Panc1 (cell line): ENCODE data around the gene POLR3GL. TPM values are rescaled to one million over a fixed set of nuclear protein-coding genes. Genes with fewer than 3 reads are reported as not detected.

Source experiments
- ATAC-seq: fragments of 200-7000 bp; cut with Tn5 transposase; 2 replicates; pipeline ENCODE4 v1.9.1; 2020; ENCODE audit warnings: mild to moderate bottlenecking, moderate library complexity
- BruUV-seq: library from RNA; stranded (reverse); fragments of 400-500 nt; replicated peaks from 2 replicates; lab custom pipeline; 2021; lab: Mats Ljungman, UMichigan
- CTCF ChIA-PET: fragments of 300-600 bp; sonication (Branson Sonifier 250); formaldehyde crosslinking; loops from one replicate; lab custom pipeline; 2022; ENCODE audit warnings: antibody characterized with exemption; lab: Charles Lee
- POLR2A ChIA-PET: fragments of 300-600 bp; sonication (Branson Sonifier 250); formaldehyde crosslinking; loops from one replicate; lab custom pipeline; 2022; ENCODE audit warnings: antibody characterized with exemption; lab: Charles Lee
- DNase-seq: peaks from one replicate; pipeline ENCODE4 v3.0.0-alpha.2; 2010; ENCODE audit warnings: low read depth, low spot score
- H3K27ac ChIP-seq: 2 replicates; pipeline ENCODE4 v1.5.1; 2011; ENCODE audit warnings: mild to moderate bottlenecking, low read length, inconsistent platforms
- H3K27me3 ChIP-seq: fragments of 200-500 bp; sonication (Bioruptor generic); 2 replicates; pipeline ENCODE4 v1.6.0; 2014; ENCODE audit warnings: low read length, inconsistent platforms; ENCODE audit not compliant: control insufficient read depth, insufficient read depth
- H3K36me3 ChIP-seq: fragments of 200-500 bp; sonication (Bioruptor generic); 2 replicates; pipeline ENCODE4 v1.5.1; 2014; ENCODE audit warnings: inconsistent platforms, mild to moderate bottlenecking, low read length, moderate library complexity; ENCODE audit not compliant: control insufficient read depth, insufficient read depth
- H3K4me1 ChIP-seq: 2 replicates; pipeline ENCODE4 v1.5.1; 2011; ENCODE audit warnings: inconsistent platforms, mild to moderate bottlenecking, low read length, moderate library complexity; ENCODE audit not compliant: control insufficient read depth, insufficient read depth
- H3K4me3 ChIP-seq, 2 experiments: 2 replicates each; pipeline ENCODE4 v1.5.1; 2011 to 2012; ENCODE audit warnings: low read depth in 2 of 2, low read length in 2 of 2, mild to moderate bottlenecking in 2 of 2, inconsistent platforms in 1 of 2, moderate library complexity in 1 of 2
- H3K9me3 ChIP-seq: fragments of 200-500 bp; sonication (Bioruptor generic); 2 replicates; pipeline ENCODE4 v1.5.1; 2014; ENCODE audit warnings: low read depth, mild to moderate bottlenecking, inconsistent platforms, low read length, moderate library complexity; ENCODE audit not compliant: control insufficient read depth, insufficient read depth
- POLR2AphosphoS5 ChIP-seq: IDR thresholded peaks from 2 replicates; pipeline ENCODE4 v1.6.1; 2012; ENCODE audit warnings: mild to moderate bottlenecking, low read depth, low read length, moderate library complexity
- SIN3A ChIP-seq: IDR thresholded peaks from 2 replicates; pipeline ENCODE4 v1.6.1; 2012; ENCODE audit warnings: low read depth, mild to moderate bottlenecking, low read length, moderate library complexity, borderline replicate concordance; ENCODE audit not compliant: insufficient read depth
- TCF7L2 ChIP-seq: IDR thresholded peaks from 2 replicates; pipeline ENCODE4 v1.6.1; 2011; ENCODE audit warnings: mild to moderate bottlenecking, low read depth, low read length, inconsistent platforms
- in situ Hi-C: cut with HindIII; loops from 2 replicates; pipeline ENCODE4 v1.10.0; 2016; ENCODE audit warnings: low sequenced_read_pairs, low pct_unique_long_range_greater_than_20kb
- intact Hi-C: fragments of 100-400 bp; cut with micrococcal nuclease; formaldehyde crosslinking; loops from one replicate; pipeline ENCODE4 v1.10.0; 2022; ENCODE audit not compliant: unreplicated experiment
- total RNA-seq: library from RNA; stranded (reverse); gene quantifications from one replicate; pipeline ENCODE4 v1.2.1, GENCODE V29; 2021; ENCODE audit not compliant: unreplicated experiment
- TF ChIP-seq, protein P1 (sequence below), 2 experiments: IDR thresholded peaks; 2 replicates each; pipeline ENCODE4 v1.6.1; 2011 to 2012; ENCODE audit warnings: low read depth in 2 of 2, control low read depth in 1 of 2, low read length in 1 of 2, mild to moderate bottlenecking in 1 of 2, moderate library complexity in 1 of 2; ENCODE audit not compliant: insufficient read depth in 1 of 2
- TF ChIP-seq, protein P2 (sequence below): fragments of 450-650 bp; IDR thresholded peaks from 2 replicates; pipeline ENCODE4 v1.5.1; 2017; ENCODE audit warnings: mild to moderate bottlenecking

The POLR3GL gene
- total RNA-seq, 1 experiment from 2014 or later, result 14.9 TPM

DNA sequence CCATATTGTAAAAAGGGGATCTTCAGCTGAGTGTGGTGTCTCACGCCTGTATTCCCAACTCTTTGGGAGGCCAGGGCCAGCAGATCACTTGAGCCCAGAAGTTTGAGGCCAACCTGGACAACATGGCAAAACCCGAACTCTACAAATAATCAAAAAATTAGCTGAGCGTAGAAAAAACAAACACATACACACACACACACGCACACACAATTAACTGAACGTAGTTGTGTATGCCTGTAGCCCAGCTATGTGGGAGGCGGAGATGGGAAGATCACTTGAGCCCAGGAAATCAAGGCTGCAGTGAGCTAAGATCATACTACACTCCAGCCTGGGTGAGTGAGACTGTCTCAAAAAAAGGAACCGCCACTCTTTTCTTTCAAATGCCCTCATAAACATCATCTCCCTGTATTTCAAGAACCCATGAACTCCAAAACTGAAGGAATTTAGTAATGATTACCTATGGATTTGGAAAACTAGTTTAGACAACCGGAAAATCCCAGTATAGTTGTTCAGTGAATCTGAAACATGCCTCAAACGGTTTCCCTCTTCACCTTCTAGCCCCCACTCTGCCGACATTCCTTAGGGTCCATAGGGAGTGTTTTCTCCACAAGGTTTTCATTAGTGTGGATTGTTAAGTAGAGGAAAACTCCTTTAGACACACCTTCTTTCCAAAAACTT is 27.4 kb downstream of the POLR3GL start:
- in situ Hi-C loops (no loop called here), intact Hi-C loops (no loop called here)
- no peak overlapping the region for H3K4me3 ChIP-seq
- no peak for ATAC-seq
- H3K36me3 ChIP-seq, result peaks cover 2% of the 10 kb centered on the region; the same call in 1 of the 2 replicates
- TF ChIP-seq, protein P1, sequence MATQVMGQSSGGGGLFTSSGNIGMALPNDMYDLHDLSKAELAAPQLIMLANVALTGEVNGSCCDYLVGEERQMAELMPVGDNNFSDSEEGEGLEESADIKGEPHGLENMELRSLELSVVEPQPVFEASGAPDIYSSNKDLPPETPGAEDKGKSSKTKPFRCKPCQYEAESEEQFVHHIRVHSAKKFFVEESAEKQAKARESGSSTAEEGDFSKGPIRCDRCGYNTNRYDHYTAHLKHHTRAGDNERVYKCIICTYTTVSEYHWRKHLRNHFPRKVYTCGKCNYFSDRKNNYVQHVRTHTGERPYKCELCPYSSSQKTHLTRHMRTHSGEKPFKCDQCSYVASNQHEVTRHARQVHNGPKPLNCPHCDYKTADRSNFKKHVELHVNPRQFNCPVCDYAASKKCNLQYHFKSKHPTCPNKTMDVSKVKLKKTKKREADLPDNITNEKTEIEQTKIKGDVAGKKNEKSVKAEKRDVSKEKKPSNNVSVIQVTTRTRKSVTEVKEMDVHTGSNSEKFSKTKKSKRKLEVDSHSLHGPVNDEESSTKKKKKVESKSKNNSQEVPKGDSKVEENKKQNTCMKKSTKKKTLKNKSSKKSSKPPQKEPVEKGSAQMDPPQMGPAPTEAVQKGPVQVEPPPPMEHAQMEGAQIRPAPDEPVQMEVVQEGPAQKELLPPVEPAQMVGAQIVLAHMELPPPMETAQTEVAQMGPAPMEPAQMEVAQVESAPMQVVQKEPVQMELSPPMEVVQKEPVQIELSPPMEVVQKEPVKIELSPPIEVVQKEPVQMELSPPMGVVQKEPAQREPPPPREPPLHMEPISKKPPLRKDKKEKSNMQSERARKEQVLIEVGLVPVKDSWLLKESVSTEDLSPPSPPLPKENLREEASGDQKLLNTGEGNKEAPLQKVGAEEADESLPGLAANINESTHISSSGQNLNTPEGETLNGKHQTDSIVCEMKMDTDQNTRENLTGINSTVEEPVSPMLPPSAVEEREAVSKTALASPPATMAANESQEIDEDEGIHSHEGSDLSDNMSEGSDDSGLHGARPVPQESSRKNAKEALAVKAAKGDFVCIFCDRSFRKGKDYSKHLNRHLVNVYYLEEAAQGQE (IDR thresholded peaks at IDR 0.05; ENCODE audit: insufficient read depth in 1 of 2, low read depth in 2 of 2, low read length in 1 of 2), result no peak
- no peak for TF ChIP-seq TCF7L2
- no peak for TF ChIP-seq POLR2AphosphoS5
- TF ChIP-seq SIN3A, result no peak
- TF ChIP-seq, protein P2, sequence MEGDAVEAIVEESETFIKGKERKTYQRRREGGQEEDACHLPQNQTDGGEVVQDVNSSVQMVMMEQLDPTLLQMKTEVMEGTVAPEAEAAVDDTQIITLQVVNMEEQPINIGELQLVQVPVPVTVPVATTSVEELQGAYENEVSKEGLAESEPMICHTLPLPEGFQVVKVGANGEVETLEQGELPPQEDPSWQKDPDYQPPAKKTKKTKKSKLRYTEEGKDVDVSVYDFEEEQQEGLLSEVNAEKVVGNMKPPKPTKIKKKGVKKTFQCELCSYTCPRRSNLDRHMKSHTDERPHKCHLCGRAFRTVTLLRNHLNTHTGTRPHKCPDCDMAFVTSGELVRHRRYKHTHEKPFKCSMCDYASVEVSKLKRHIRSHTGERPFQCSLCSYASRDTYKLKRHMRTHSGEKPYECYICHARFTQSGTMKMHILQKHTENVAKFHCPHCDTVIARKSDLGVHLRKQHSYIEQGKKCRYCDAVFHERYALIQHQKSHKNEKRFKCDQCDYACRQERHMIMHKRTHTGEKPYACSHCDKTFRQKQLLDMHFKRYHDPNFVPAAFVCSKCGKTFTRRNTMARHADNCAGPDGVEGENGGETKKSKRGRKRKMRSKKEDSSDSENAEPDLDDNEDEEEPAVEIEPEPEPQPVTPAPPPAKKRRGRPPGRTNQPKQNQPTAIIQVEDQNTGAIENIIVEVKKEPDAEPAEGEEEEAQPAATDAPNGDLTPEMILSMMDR, result no peak
- CTCF ChIA-PET, result no interaction called here
- H3K9me3 ChIP-seq, result no peaks in the 10 kb centered on the region
- H3K27ac ChIP-seq, result no peak overlapping the region
- no peak for DNase-seq
- POLR2A ChIA-PET, result no interaction called here
- peaks cover 7% of the 10 kb centered on the region; the same call in 1 of the 2 replicates for H3K4me1 ChIP-seq
- no peaks in the 10 kb centered on the region; the same call in 1 of the 2 replicates for H3K27me3 ChIP-seq
- BruUV-seq, result no TSS peak

DNA sequence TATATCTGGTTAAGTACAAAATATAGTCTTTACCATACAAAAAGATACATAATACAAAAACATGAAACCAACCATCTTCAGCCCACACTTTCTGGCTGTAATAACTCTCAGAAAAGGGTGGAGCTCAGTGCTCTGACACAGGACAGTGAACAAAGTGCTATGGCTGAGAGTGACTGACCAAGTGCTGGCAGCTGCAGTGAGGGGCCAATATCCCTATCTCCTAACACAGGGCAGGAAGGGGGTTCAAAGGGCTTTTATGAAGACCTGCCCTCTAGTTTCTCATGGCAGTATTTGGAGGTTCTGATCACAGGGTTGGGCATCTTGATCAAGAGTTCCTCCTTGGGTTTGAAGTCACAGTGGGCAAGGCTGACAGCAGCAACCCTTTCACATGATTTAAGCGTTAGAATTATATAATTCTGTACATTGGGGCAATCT is 28.0 kb downstream of the POLR3GL start:
- CTCF ChIA-PET, result no interaction called here
- DNase-seq, result no peak

More for the DNA sequence above, 28.0 kb downstream of the POLR3GL start:
- ATAC-seq, result no peak
- no TSS peak for BruUV-seq
- TF ChIP-seq POLR2AphosphoS5 (no peak), SIN3A (no peak), TCF7L2 (no peak)
- TF ChIP-seq, protein P1 (IDR thresholded peaks at IDR 0.05; ENCODE audit: insufficient read depth in 1 of 2, low read depth in 2 of 2, low read length in 1 of 2), result no peak
- TF ChIP-seq, protein P2, result no peak
- intact Hi-C loops, result no loop called here
- no peaks in the 10 kb centered on the region; the same call in 1 of the 2 replicates for H3K27me3 ChIP-seq
- POLR2A ChIA-PET, result no interaction called here
- no peak overlapping the region for H3K27ac ChIP-seq
- peaks cover 12% of the 10 kb centered on the region for H3K4me1 ChIP-seq
- H3K4me3 ChIP-seq, result no peak overlapping the region
- peaks cover 2% of the 10 kb centered on the region; the same call in 1 of the 2 replicates for H3K36me3 ChIP-seq
- in situ Hi-C loops, result no loop called here
- H3K9me3 ChIP-seq, result no peaks in the 10 kb centered on the region
